ENCODE measurements around the gene SEMA3D.

Gene SEMA3D

DNA sequence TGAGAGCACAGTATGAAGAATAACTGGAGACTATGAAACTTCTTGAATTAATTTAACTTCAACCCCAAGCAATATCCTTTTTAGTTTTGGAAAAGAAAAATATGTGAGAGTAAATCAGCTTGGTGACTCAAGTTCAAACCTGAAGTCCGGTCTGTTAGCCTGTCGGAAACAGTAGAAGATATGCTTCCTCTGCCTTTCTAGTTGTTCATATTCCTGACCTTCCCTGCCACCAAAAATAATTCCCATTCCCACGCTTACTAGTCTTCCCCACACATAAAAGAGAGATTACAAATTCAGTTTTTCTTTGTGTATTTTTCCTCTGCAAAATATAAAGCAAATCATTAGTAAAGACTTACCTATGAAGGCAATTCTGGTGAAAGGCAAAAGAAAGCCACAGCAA is 3.6 kb downstream of the SEMA3D start:
- DNase-seq, result no peak

DNA sequence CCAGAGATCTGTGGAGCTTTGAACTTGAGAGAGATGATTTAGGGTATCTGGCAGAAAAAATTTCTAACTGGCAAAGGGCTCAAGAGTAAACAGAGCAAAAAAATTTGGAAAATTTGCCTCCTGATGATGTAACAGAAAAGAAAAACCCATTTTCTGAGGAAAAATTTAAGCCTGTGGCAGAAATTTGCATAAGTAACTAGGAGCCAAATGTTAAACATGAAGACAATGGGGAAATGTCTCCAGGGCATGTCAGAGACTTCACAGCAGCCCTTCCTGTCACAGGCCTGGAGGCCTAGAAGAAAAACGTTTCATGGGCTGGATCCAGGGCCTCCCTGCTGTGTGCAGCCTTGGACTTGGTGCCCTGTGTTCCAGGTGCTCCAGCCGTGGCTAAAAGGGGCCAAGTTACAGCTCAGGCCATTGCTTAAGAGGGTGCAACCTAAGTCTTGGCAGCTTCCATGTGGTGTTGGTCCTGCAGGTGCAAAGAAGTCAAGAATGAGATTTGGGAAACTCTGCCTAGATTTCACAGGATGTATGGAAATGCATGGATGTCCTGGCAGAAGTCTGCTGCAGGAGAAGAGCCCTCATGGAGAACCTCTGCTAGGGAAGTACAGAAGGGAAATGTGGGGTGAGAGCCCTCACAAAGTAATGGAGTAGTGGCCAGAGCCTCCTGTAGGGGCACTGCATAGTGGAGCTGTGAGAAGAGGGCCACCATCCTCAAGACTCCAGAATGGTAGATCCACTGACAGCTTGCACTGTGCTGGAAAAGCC is 8.1 kb downstream of the SEMA3D start:
- no peak for DNase-seq

DNA sequence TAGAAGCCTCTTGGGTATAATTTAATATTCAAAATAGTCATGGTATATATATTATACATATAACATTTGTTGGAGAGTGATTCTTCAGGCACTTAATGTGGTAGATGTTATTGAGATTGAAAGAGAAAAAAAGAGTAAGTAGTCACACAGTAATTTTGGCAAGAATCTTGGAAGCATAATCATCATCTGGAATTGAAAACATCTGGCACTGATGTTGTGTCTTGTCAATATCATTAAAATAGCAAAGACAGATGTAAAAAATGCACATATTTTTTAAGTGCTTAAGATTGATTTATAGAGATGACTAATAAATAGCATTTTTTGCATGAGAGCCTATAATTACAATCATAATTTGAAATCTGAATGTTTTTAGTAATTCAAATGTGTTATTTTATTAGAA is 9.5 kb downstream of the SEMA3D start:
- no peak for DNase-seq

DNA sequence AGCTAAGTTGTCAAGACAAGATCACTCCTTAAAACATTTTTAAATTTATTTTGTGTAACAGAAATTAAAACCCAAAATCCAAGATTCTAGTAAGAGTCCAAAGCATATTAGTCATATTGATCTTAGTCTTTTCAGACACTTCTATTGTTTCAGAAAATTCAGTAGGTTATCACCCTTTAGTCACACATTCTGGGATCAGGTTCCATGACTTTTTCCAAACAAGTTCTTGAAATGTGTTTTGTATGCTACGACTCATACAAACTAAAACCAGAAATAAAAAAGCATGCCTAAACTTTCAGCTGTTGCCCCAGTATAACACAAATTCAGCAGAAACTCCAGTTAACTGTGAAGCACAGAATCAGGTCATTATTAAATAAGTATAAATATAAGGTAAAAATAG is 10.7 kb downstream of the SEMA3D start:
- no peak for DNase-seq

DNA sequence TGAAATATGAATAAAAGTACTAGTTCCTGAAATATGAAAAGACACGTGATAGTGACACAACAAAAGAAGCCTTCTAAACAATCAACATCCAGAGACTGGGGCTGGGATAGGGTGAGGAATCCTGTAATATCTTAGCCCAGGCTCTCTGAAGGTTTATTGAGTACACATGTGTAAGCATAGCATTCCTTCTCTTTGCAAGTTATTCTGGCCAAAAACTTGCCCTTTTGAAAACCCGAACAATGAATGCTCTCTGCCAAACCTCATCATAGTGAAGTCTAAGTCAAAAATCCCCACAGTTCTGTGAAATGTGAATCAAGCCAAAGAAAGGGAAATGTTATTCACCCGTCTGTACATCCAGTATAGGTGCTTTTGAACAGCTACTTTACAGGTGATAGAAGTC is 11.6 kb downstream of the SEMA3D start:
- no peak for DNase-seq

DNA sequence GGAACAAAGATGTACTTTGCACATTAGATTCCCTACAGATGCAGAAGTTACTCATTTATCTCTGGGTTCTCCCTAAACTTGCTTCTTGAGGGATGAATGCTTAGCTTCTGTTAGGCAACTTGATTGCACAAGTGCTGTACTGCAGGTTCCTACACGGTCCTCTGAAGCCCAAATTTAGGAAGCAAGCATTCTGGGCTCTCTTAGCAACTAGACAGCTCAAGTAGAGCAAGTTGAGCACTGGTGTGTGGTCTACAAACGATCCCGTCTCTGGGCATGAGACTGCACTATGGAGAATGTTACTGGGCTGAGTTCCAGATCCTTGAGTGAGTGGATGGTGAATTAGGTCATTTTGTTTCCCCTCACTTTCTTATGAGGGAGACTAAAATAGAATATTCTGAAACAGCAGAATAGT is 14.3 kb downstream of the SEMA3D start:
- no peak for DNase-seq

DNA sequence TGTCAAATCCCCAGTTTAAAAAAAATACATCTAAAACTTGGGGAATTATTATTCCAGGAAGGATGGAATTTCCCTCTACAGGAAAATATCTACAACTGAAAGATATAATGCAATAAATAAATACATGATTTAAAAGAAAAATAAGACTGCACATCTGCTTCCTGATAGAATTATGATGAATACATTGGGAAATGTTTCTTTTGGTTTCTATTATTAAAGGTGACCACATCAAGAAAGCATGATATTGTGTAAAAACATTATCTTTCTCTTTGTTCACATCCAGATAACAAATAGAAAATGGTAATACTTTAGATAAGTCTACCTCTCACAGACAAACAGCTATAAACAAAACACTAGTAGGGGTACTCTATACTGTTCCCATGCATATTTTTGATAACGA is 19.2 kb downstream of the SEMA3D start:
- no peak for DNase-seq

DNA sequence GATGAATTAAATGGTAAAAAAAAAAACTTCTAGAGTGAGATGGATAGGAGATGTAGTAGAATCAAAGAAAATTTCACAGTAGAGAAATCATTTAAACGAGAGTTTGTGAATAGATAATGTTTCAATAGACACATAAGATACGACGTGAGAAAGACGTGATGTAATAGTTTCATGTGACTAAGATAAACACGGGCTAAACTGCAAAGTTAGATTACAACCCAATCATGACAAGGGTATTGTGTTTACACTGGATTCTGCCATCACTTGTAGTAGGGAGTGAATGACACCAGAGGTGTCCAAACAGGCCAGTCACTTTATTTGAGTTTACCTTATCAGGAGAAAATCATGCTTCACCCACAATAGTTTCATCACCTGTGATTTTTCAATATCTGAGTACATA is 21.6 kb downstream of the SEMA3D start:
- no peak for DNase-seq

DNA sequence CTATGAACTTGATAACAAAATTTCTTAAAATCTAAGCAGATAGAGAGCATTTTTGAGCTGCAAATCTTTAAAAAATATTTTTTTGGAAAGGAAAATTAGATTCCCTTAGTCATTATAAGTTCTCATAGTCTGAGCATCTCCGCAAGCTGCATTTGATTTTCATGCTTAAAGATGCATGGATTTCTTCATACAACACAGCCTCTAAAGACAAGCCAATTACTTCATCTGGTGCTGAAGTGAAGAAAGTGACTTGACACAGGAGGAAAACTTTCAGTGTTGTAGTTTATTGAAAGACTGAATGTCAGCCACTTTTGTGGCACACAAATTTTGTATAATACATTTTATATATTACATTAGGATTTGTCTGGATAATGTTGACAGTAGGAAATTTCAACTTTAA is 22.5 kb downstream of the SEMA3D start:
- no peak for DNase-seq

DNA sequence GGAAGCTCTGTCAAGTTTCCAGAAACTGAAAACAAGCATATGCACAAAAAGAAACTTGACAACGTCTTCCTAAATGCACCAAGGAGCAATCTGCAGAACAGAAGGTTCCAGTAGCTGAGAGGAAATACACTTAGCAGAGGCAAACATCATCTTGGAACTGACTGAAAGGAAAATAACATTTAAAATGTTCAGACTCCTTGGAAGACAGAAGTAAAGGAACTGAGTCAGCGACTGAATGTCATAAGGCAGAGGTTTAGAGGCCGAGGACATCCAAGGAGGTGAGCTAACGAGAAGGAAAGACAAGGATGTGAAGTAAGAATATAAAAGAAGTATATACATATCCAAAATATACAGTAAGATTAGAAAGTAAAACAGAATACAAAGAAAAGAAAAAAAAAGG is 24.1 kb downstream of the SEMA3D start:
- no peak for DNase-seq

DNA sequence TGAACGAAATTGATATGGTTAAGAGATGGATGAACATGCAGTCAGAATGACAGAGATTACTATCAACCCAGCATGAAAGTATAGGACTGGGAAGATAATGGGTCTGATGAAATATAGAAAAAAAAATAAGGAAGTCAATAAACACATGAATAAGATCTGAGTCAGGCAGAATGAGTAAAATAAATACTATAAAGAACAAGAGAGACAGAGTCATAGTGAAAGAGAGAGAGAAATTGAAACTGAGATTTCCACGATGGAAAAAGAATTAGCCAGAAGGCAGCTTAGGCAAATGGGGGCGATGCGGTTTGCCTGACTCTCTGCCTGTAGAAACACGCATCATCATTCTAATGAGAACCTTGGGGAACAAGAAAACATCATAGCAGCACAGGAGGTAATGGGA is 26.6 kb downstream of the SEMA3D start:
- DNase-seq, result no peak

DNA sequence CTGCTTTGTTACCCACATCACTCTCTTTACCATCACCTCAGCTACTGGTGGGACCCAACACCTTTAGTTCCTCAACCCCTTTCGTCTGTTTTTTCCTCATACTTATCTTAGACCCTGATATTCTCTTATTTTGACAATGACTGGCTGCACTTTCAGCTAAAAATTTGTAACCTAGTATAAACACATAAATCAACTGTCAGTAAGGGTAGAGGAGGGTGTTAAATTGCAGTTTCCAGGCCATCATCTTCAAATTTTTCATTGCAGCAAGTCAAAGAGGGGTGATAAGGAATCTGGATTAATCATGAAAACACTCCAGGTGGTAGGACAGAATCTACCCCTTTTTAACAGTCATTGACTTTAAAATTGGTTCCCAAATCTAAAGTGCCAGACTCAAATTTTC is 27.9 kb downstream of the SEMA3D start:
- DNase-seq, result no peak

DNA sequence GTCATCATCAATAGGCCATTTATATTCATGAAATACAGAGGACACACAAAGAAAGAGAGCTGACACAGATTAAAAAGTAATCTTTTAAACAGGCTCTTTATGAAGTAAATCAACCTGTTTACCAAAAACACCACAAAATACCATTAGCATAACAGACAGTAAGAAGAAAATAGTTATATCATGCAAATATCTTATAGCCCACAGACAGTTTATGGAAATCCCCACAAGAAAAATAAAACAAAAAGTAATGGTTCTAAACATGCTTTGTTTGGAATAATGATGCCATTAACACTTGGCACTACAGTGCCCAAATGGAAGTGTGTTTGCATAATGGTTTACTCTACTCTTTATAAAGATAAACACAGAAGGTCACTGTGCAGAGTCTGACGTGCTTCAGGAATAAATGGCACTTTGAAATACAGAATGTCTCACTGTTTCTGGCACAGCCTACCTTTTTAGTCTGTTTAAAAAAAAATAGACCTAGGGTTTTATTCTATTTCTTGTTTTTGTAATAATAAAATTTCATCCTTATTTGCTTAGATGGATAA is 30.1 kb downstream of the SEMA3D start:
- no peak for DNase-seq

DNA sequence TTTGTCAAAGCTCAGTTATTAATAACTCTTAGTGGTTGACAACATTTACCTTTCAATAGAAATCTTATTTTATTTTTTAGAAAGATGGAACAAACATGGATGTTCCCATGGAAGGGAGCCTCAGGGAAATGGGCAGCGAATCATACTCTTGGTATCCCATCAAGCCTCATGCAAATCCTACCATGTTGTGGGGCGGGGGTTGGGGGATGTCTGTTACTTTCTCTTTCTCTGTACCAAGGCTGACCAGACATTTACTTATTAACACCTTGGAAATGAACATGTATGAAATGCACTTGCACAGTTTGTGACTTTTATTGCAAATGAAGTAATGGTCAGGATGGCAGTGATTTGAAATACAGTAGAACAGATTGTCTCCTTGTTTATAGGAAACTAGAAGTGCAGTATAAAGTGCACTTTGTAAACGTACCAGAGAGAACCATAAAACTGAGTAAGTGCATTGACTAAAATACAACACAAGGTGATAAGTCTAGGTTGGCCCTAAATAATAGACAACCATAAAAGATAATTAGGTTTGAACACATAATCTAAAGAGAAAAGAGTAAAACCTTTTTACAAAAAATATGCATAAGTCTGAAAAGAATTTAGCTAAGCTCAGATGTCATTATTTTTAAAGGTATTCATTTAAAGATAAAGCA is 32.4 kb downstream of the SEMA3D start:
- DNase-seq, result no peak

DNA sequence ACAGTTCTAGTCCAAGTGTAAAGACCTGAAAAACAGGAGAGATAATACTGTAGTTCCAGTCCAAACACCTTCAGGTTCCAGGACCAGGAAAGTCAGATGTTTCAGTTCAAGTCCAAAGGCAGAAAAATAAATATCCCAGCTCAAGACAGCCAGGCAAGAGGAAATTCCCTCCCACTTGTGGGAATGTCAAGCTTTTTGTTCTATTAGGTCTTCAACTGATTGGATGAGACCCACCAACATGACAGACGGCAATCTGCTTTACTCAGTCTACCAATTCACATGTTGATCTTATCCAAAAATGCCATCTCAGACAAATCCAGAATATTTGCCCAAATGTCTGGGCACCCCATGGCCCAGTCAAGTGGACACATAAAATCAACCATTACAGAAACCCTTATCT is 33.1 kb downstream of the SEMA3D start:
- no peak for DNase-seq

DNA sequence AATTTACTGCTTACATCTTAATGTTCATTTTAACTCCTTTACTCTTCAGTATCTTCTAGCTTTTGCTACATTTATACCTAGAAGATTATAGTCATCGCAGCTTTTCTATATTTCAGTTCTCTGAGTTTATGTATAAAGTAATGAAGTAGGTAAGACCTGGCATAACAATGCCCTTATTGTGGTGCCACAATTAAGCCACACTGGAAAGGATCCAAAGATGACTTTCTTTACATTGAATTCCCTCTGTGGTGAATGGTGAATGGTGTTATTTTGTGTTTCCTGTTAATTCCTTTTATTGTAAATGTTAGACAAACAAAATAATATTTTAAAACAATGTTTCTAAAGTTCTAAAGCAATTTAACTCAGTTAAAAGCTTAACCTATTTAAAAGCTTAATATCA is 36.2 kb downstream of the SEMA3D start:
- DNase-seq, result no peak

DNA sequence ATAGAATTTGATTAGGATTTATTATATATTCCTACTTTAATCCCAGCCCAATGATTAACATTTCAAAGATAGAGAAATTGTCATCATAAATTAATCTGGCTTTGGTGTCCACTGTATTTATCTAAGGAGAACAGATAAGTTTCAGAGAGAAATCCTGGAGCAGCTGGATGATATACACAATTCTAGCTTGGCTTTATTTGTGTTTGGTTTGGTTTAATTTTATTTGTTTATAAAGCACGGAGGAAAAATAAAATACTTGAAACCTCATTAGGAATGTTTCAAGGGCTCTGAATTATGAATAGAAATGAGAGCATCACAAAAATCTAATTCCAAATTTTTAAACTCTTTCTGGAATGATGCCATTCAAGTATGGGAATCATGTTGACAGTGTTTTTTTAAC is 42.1 kb downstream of the SEMA3D start:
- no peak for DNase-seq

DNA sequence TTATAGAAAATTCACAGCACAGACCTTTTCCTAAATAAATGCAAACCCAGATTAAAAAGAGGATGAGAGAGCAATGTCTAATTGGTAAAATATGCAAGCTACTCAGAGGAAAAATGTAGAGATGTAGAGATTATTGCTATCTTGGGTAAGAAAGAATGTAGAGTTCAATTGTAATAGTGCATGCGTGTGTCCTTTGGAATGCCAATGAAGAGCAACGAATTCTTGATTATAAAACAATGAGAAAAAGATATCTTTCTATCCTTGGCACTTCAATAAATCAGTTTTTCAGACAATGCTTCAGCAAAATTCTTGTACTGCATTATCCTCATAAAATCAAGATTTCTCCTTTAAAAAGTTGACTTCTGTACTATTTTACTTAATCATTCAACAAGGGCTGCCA is 50.9 kb downstream of the SEMA3D start:
- no peak for DNase-seq

DNA sequence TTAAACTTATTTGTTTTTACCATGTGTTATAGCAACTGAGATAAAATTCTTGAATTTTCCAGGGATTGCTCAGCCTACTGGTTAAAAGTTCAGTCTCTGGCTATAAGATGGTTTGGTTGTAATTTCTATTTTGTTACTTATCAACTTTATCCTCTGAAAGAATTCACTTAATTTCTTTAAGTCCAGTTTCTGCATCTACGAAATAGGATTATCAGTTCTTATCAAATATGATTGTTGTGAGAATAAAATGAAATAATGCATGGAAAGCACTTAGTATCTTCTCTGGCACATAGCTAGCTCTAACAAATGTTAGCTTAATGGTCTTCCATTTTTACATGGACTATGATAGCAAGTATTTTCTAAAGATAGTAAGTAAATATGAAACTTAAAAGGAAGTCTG is 53.3 kb downstream of the SEMA3D start:
- no peak for DNase-seq

DNA sequence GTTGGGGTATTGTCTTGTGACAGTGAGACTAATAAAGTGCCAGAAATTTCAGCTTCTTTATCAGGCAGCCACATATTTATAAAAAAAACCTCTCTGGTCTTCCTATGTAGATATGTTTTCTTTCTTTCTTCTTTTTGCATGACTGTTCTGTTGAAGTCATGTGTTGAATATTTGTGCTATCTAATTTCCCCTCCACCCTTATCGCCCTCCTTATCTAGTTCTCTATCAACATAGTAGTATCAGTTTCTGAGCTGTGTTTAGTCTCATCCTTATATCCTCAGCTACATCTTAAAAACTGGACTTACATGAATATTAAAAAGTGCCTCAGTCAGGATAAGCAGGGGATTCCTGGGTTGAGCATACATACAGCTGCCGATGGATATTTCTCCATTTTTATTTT is 53.9 kb downstream of the SEMA3D start:
- no peak for DNase-seq

DNA sequence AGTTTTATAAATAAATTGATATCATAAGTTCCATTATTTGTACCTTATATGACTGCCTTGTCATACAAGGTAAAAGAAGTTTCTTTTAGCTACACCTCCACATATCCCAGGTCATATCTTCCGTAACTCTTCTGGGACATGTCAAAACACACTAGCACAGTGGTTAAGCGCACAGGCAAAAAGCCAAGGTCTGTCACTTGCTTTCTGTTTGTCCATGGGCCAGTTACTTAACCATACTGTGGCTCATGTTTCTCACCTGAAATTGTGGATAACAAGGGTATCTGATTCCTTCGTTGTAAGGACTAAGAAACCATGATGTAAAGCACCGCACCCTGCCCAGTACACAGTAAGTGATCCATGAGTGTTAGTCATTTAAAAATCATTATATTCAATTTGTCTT is 56.2 kb downstream of the SEMA3D start:
- DNase-seq, result no peak

DNA sequence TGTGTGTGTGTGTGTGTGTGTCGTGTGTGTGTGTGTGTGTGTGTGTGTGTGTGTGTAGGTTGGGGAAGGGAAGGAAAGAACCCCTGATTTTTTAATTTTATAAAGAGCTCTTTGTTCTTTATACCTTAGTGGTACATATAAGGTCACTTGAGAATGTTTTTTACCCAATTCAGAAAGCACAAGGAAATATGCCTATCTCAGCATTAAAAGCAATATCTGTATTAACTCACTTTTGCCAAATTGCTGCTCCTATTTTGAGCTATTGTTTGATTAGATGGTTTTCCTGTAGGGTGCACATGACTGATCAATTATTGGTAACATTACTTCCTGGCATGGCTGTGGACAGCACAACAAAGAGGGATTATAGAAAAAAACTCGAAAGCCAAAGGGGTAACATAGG is 60.5 kb downstream of the SEMA3D start:
- no peak for DNase-seq

DNA sequence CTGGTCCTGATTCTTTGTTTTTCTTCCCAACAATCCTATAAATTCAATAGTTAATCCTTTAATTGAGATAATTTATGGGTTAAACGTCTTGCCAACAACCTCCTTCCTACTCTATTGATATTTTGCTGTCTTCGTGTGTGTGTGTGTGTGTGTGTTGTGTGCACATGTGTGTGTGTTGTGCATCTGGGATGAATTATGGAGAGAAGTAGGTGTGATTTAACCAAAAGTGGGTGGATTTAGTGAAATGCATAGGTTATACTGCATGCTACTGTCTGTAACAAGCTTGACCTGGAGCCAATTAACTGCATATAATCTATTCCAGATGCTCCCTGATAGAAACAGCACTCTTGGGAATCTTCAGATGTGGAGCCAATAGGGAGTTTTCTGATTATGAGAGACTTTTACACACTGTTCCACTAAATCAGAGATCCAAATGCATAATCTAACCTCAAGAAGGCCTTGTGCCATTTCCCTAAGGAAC is 61.2 kb downstream of the SEMA3D start:
- no peak for DNase-seq

DNA sequence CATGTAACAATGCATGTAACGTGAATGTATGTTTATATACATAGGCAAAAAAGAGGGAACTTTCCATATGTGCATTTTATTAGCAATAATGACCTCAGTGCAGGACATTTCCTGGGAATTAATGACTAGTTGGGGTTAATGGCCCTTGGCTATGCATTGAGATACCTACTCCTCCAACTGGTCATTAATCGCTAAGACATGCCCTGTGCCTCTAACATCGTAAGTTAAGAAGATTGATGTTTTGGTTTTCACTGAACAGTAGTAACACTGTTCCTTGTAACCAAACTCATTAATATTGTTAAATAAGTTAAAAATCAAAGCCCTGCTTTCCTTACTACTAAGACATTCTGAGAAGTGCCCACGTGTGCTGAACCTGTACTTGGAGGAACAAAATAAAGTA is 61.7 kb downstream of the SEMA3D start:
- no peak for DNase-seq

DNA sequence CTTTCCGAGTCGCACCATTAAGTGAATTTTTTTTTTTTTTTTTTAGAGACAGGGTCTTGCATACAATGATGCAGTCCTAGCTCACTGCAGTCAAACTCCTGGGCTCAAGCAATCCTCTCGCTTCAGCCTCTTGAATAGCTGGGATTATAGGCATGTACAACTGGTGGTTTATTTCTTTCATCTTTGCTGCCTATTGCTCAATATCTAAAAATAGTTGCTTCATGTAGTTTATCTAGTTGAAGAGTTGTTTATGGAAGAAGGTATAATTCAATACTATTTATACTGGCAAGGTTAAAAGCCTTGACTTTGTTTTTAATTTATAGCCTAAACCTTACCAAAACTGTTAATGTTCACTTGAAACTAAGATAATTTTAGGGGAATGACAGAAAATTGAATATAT is 66.9 kb downstream of the SEMA3D start:
- DNase-seq, result no peak
